Subcutaneous adipose tissue (tissue), 4 donors: Measurements from ENCODE around the gene LPGAT1. TPM values are rescaled to one million over a fixed set of nuclear protein-coding genes. Genes with fewer than 3 reads are reported as not detected.

Experiments used
- total RNA-seq, 4 donors: library from RNA; depleted of rRNA; stranded (reverse); fragments of >200 nt; gene quantifications; one replicate each; pipeline ENCODE4 v1.1.0, GENCODE V29; 2016
- TF ChIP-seq, protein P1 (sequence below): fragments of 450-650 bp; IDR thresholded peaks from one replicate; pipeline ENCODE4 v1.5.1; 2016; ENCODE audit warnings: low read depth, mild to moderate bottlenecking, control low read depth, antibody characterized with exemption, moderate library complexity

LPGAT1 gene
- total RNA-seq, 4 donors from 2014 or later: 57.8 to 131 (median 73.7) TPM

DNA sequence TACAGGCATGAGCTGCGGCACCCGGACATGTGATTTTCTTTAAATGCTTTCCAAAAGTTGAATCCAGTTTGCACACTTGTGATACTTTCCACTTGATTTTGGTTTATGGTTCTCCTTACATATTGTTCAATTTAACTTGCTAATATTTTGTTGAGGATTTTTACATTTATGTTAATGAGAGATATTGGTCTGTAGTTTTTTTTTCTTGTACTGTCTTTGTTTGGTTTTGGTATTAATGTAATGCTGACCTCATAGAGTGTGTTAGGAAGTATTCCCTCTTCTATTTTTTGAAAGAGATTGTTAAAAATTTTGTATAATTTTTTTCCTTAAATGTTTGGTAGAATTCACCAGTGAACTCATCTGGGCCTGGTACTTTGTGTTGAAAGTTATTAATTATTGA lies 34.6 kb upstream of the LPGAT1 start:
- TF ChIP-seq, protein P1, sequence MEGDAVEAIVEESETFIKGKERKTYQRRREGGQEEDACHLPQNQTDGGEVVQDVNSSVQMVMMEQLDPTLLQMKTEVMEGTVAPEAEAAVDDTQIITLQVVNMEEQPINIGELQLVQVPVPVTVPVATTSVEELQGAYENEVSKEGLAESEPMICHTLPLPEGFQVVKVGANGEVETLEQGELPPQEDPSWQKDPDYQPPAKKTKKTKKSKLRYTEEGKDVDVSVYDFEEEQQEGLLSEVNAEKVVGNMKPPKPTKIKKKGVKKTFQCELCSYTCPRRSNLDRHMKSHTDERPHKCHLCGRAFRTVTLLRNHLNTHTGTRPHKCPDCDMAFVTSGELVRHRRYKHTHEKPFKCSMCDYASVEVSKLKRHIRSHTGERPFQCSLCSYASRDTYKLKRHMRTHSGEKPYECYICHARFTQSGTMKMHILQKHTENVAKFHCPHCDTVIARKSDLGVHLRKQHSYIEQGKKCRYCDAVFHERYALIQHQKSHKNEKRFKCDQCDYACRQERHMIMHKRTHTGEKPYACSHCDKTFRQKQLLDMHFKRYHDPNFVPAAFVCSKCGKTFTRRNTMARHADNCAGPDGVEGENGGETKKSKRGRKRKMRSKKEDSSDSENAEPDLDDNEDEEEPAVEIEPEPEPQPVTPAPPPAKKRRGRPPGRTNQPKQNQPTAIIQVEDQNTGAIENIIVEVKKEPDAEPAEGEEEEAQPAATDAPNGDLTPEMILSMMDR: no peak

DNA sequence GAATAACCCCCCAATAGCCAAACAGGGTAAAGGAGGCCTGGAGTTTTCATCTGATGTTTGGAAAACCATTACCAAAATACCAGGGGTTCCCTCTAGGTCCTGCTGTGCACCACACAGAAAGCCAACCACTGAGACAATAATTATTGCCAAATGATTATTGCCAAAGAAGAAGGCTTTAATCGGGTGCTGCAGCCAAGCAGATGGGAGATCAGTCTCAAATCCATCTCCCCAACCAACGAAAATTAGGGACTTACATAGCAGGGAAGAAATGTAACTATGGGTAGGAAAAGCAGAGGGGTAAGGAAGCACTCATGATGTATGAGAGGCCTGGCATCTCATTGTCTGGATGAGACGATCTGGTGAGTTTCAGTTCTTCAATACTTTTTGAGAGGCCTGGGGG lies 28.8 kb upstream of the LPGAT1 start:
- TF ChIP-seq, protein P1: no peak

DNA sequence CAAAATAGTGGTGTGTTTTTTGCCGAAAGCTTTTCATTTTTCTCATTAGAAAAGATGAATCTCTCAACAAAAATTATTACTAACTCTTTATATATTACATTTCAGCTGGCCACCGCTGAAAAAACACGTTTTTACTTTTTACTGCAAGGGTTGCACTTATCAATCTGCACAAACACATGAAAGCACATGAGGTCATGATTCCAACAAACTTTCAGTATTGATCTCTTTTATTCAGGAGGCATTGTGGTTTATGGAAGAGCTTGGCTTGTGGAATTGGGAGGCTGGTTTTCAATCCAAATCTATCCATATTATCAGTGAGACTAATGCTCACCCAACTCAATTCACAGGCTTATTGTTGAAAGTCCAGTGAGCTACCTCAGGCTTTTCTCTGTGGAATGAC lies 20.6 kb upstream of the LPGAT1 start:
- TF ChIP-seq, protein P1: no peak

DNA sequence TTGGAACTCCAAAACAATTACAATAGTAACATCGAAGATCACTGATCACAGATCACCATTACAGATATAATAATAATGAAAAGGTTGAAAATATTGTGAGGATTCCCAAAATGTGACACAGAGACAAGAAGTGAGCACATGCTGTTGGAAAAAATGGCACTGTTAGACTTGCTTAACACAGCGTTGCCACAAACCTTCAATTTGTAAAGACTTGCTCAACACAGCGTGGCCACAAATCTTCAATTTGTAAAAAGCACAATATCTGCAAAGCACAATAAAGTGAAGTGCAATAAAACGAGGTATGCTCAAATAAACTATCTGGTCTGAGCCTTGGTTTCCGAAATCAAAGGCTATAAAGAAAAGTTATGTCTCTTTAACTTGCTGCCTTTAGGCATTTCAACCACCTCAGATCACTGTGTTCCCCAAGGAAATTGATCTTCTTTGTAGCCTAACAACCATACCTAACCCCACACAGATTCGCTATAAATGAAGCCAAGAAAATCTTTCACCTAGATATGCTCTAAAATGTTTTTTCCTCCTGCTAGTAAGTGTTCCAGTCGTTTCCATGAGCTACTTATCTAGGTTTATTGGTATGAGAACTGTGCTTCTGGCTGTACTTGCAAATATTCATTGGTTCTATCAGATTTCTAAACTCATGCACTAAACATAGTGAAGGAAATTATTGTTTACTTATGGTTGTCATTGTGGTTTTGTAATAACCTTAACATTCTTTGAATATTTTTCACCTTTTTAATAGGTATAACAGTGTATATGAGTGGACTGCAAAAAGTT lies 13.1 kb upstream of the LPGAT1 start:
- TF ChIP-seq, protein P1: no peak

DNA sequence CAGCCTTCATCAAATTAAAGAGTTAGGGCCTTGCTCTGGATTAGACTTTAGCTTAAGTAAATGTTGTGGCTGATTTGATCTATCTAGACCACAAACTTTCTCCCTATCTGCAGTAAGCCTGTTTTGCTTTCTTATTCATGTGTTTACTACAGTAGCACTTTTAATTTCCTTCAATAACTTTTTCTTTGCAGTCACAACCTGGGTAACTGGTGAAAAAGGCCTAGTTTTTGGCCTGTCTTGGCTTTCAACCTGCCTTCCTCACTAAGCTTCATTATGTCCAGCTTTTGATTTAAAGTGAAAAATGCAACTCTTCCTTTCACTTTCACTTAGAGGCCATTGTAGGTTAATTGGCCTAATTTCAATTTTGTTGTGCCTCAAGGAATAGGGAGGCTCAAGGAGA lies 12.5 kb upstream of the LPGAT1 start:
- TF ChIP-seq, protein P1: no peak

DNA sequence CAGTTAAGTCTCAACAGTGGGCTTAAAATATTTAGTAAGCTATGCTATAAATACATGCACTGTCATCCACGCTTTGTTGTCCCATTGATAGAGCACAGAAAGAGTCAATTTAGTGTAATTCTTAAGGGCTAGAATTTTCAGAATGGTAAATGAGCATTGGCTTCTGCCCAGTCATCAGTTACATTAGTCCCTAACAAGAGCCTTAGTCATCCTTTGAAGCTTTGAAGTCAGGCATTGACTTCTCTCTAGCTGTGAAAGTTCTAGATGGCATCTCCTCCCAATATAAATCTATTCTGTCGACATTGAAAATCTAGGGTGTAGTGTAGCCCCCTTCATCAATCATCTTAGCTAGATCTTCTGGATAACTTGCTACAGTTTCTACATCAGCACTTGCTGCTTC lies 12.0 kb upstream of the LPGAT1 start:
- TF ChIP-seq, protein P1: no peak

DNA sequence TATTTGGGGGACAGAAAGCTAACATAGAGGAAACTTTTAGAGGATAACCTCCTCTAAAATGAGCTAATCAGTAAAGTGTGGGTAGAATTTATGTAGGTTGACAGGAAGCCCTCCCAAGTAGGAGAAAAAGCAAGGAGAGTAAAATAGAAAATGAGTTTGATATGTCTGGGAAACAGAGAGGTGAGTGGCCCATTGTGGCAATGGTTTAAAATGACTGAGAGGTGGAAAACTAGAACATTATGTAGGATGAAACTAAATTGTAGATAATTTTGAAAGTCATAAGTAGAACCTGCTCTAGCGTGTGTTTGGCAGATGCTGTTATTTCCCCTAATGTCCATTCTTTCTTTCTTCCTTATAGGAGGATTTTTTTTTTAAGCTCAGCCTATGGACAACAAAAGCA lies 8.5 kb upstream of the LPGAT1 start:
- TF ChIP-seq, protein P1: no peak
